M059J (cell line): Measurements from ENCODE around the gene KIAA0825. TPM values are rescaled to one million over a fixed set of nuclear protein-coding genes. Genes with fewer than 3 reads are reported as not detected.
"Not testable (repeated sequence)": the region's sequence is repeated elsewhere in the genome, so short reads cannot be mapped to it uniquely, and the experiment has no call there.

Source experiments
- DNase-seq: peaks from one replicate; pipeline ENCODE4 v3.0.0-alpha.2; 2012; ENCODE audit warnings: low read depth
- total RNA-seq: library from RNA; depleted of rRNA; stranded (reverse); fragments of >200 nt; shearing (Covaris generic); gene quantifications from 2 replicates; pipeline ENCODE4 v1.2.3, GENCODE V29; 2014

Gene KIAA0825
- total RNA-seq, 1 experiment from 2014 or later = 0.32 TPM

DNA sequence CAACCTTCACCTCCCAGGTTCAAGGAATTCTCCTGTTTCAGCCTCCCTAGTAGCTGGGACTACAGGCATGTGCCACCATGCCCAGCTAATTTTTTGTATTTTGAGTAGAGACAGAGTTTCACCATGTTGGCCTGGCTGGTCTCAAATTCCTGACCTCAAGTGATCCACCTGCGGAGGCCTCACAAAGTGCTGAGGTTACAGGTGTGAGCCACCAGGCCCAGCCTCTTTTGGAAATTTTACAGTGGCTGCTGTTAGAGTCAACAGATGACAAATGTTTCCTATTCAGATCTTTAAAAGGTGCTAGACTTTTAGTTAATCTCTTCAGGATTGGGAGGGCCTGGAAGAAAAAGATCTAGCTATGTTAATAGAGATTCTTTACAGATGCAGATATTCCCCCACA, 45.1 kb downstream of the KIAA0825 start:
- not testable (repeated sequence) for DNase-seq

DNA sequence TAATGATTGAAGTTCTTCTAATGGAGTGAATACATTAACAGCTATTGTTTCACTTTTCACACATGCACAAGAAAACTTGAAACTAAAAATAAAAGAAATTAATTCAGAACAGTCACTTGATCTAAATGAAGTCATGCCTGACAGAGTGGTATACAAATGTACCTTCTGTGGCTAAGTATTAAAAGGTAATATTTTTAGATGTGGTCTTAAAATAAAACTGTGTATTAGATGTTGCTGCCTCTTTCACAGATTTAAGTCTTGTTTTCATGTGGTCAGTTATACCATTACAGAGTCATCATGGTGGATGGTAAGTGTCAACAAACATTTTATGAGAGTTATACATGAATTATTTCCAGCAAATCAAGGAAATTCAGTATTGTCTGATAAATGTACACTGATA, 47.0 kb downstream of the KIAA0825 start:
- no peak for DNase-seq

DNA sequence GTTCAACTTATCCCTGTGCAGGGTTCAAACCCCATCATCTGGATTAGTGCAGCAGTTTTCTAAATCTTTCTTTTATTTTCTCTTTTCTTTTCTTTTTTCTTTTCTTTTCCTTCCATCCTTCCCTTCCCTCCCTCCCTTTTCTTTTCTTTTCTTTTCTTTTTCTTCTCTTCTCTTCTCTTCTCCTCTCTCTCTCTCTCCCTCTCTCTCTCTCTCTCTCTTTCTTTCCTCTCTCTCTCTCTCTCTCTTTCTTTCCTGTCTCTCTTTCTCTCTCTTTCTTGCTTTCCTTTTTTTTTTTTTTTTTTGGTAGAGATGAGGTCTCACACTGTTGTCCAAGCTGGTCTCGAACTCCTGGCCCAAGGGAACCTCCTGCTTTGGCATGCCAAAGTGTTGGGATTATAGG, 53.6 kb downstream of the KIAA0825 start:
- no peak for DNase-seq

DNA sequence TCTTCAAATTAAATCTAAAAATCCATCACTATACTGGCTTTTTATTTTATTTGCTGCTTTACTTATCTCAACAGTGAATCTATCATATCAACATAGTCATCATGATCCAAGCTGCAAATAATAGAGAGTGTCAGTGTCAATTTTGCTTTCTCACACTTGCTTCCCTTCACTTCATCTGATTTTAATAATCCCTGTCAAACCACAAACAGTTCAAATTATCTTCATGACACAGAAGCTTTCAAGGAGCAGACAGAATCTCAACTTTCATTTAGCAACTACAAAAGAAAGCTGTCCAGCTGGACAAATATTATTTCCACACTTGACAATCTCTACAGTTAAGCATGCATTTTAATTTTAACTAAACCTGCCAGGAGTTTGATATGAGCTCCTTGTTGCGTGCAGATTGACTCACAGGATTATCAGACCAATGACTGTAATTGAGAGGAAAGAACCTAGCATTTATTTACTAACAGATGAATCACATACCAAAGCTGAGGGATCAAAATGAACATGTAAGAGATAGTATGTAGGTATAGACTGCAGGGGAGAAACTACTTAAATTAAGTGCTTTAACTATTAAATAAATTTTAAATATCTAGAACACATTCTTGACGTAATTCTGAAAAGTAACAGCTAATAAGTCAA, 56.0 kb downstream of the KIAA0825 start:
- DNase-seq = peak; percentile 5

DNA sequence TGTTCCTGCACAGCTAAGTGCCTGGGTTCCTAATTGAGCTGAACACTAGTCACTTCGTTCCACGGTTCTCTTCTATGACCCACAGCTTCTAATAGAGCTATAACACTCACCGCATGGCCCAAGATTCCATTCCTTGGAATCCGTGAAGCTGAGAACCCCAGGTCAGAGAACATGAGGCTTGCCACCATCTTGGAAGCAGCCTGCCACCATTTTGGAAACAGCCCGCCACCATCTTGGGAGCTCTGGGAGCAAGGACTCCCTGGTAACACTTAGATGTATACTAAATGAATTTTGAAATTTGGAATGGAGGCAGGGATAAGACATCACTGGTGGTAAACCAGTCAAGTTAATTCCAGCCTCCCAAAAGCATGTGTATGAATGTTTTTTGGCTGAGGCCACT, 60.4 kb downstream of the KIAA0825 start:
- no peak for DNase-seq

DNA sequence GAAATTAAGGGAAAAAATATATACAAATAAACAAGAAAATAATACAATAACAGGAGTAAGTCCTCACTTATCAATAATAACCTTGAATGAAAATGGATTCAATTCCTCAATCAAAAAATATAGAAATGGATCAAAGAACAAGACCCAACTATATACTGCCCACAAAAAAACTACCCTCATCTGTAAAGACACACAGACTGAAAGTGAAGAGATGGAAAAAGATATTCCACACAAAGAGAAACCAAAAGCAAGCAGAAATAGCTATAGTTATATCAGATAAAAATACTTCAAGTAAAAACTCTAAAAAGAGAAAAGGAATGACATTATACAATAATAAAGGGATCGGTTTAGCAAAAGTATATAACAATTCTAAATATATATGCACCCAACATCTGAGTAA, 66.5 kb downstream of the KIAA0825 start:
- DNase-seq = no peak

DNA sequence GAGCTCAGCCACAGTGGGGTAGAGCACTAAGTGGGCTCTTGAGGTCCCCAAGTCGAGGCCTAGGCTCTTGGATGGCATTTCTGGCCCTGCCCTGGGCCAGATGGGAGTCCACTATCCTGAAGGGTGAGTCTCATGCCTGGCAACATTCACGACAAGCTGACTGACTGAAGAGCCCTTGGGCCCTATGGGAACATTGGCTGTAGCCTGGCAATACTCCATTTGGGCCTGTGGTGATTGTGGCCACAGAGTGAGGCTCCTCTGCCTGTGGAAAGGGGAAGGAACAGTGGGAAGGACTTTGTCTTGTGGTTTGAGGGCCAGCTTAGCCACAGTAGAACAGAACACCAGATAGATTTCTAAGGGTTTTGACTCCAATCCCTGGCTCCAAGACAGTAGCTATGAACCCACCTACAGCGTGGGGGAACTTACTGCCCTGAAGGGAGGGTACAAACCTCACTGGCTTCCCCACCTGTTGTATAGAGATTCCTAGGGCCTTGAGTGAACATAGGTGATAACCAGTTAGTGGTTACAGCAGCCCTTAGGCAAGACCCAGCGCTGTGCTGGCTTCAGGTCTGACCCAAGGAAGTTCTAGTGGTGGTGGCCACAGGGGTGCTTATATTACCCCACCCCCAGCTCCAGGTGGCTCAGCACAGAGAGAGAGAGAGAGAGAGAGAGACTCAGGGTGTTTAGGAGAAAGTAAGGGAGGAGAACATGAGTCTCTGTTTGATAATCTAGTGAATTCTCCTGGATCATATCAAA, 72.4 kb downstream of the KIAA0825 start:
- DNase-seq = no peak

DNA sequence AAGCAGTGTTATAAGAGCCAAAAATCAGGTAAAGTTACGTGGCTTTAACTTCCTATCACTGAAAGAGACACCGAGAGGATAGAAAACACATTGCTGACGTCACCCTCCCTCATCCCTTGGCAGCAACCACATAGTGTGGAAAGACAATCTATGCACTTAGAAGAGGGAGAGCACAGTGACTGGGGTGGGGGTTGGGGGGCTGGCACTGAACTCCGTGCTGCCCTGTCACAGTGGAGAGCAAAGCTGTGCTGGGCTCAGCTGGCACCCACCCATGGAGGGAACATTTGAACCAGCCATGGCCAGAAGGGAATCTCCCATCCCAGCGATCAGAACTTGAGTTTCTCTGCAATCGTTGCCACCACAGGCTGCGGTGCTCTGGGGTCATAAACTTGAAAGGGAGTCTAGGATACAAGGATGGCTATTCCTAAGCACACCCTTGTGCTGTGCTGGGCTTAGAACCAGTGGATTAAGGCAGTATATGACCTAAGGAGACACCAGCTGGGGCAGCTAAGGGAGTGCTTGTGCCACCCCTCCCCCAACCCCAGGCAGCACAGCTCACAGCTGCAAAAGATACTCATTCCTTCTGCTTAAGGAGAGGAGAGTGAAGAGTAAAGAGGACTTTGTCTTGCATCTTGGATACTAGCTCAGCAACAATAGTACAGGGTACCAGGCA, 73.4 kb downstream of the KIAA0825 start:
- DNase-seq = no peak

DNA sequence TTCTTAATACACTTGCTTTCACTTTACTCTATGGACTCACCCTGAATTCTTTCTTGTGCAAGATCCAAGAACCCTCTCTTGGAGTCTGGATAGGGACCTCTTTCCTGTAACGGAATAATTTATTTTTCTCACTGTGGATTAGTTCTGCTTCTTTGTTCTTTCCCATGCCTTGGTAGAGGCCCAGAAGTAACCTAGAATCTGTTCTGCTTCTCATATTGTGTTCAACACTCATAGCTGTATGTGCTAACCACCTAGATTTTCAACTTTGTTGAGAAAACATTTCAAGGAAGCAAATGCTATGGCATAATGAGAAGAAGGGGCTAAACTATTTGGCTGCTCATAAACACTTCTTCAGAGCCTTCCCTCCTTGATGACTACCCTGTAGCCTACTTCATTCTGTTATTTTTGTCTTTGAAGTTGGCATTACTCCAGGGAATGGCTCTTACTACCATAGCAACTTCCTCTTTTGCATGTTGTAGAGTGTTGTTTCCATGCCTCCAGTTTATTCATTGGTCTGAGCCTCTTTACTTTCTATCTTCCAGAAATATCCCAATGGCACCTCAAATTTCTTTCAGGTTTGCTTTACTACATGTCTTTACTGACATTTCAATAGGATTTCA, 74.3 kb downstream of the KIAA0825 start:
- peak; percentile 4 for DNase-seq

DNA sequence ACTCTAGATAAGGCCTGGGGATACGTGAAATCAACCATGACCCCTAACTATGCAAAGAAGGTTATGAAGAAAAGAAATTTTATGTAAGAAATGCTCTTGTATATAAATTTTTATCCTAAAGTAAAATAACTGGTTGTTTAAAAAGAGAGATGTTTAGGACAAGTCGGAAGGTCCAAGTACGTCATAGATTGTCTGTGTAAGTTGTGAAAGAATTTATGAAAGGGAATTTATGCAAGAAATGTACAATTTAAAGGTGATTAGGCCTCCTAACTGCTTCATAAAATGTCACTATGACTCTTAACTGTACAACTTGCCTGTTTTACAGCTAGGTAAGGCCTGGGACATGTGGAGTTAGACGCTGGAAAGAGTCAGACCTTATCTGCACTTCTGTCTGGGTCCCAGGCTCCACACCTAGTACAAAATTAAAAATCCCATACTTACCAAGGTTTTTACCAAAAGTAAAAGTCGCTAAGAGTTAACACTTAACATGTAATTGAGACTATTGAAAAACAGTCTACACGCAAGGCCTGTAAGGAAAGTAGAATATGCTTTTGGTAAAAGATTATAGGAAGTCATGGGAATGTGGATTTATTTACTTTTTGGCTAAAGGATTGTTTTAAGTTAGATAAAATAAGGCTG, 77.4 kb downstream of the KIAA0825 start:
- DNase-seq = no peak

DNA sequence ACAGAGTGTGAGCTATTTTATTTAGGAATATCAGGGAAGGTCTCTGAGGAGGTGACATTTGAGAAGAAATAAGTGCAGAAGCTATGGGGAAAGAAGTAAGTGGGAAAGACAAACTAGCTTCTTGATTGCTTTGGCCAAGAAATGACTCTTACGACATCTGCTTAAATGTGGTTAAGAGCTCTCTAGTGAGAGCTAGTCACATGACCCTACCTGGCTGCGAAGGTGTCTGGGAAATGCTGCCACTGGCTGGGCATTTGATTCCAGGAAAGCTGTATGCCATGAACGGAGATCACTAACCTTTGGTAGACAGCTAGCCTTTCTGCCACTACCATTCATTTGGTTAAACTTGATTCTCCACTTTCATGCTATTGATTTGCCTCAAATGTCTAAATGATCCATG, 80.1 kb downstream of the KIAA0825 start:
- no peak for DNase-seq

DNA sequence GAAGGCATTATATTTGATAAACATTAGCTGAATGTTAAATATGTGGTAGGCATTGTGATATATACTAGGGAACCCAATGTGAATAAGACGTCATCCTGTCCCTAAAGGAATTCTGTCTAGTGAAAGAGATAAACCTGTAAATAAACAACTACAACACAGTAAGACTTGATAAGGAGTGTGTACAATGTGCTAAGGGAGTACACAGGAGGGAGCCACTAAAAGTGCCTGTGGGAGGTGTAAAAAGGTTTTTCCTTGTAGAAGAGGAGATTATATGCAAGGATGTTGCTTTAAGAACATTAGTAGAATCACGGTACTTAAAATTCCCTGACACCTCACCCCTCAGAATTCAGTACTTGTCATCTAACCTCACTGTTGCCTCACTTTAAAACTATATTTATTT, 91.7 kb downstream of the KIAA0825 start:
- no peak for DNase-seq

DNA sequence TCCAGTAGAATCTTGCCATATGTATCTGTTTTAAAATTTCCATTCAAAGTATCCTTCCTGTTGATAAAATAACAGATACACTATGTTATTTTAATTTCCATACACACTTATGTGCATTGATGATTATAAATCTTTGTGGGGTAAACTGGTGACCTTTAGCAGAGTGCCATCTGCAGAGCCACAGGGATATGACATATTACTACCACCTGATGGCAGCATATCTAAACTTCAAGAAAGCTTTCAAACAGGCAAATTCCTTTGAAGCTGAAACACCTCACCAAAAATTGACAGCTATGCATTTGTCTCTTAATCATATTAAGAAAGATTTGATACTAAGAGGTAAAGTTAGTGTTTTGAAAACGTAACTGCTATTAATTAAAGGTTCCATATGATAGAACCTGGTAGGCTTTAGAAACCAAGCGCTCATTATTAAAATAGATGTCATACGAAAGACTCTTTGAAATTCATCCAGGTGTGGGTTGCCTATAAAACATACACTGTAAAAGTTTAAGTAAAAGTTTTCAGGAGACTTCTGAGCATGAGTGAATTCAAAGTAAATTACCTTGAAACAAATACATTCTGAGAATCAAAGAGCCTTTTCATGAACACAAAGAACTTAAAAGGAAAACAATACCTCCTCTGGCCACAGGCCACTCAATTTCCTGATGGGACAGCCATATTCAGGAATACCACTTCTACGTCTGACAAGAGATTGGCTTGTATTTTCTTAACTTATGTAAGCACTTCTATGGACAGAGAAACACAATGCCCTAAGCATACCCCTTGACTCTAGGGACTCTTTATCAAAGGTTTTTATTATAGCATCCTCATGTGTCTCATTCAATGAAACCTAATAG, 93.3 kb downstream of the KIAA0825 start:
- DNase-seq = peak; percentile 42

DNA sequence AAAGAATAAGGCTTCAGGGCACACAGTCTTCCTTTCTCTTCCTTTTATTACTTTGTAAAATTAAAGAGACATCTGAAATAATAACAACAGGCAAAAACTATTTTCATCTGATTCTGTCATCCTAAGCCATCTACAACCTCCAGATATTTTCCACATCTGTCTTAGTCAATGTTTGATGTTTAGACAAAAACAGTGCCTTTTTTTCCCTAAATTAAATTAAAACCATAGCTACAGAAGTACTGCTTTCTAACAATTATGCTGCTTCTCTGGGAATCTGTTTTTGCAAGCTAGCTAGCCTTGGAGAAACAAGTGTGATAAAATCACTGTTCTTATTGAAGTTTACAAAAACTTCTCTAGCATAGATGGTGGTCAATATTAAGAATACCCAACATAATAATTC, 95.4 kb downstream of the KIAA0825 start:
- no peak for DNase-seq

DNA sequence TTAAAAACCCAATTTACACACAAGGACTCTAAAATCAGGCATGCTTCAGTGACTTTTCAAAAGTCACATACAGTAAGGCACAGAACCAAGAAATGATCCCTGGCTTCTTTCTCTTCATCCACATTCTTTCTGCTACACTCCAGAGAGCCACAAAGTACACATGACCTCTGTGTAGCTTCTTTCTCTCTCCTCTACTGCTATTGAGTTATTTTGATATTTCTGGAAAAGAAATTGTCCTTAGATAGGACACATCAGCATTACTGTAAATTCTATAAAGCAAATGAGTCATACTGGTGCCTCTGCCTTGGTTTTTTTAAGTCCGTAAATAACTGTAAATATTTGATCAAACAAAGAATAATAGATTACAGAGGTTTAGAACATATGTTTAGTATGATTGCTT, 96.3 kb downstream of the KIAA0825 start:
- DNase-seq = no peak

DNA sequence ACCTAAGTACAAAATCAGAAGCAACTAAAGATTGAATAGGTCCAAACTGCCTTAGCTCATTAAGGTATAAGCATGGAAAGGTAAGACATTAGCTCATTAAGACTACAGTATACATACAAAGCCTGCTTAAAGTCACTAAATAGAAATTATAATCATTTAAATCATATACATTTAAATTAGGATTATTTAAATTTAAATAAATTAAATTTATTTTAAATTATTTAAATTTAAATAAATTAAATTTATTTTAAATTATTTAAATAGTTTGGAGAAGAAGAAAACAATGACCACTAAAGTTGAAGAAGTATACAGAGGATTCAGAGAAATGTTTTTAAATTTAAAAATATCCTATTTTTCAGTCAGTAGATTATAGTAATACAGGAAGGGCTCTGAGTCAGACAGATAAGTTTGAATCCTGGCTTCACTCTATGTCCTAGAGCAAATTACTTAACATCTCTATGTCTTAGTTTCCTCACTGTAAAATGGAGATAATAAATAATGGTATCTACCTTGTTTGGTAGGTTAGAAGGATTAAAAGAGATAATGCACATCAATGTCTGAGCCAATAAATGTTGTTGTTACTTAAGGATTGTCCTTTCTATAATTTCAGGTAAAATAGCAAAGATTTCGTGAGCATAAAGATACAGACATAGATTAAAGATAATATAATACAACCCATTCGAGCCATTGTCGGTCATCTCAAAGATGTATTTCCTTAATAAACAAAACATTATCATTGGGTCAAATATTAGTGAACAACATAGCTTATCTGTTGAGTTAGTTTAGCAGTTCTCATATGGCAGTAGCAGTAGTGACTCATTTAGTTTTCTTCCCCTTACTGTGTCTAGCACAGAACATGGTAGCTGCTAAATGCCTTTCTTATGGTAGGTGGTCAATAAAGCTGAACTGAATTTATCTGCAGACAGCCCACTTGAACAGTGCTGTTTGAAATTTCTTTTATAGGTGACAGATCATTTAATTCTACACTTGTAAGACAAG, 100.6 kb downstream of the KIAA0825 start:
- DNase-seq = no peak

DNA sequence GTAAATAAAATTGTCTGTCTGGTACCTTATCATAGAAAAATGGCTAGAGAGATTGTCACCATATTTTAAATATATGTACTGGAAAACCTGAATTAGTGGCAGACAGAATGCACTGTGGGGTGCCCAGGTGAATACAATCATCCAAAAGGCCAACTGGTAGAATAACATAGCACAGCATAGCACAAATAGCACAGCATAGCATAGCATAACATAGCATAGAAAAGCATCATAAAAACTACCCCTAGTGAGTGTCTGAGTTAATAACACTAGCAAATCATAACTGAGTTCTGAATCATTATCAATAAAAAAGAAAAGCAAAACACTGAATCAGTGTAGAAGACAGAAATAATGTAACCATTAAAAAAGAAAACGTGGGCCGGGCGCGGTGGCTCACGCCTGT, 102.3 kb downstream of the KIAA0825 start:
- DNase-seq = no peak

DNA sequence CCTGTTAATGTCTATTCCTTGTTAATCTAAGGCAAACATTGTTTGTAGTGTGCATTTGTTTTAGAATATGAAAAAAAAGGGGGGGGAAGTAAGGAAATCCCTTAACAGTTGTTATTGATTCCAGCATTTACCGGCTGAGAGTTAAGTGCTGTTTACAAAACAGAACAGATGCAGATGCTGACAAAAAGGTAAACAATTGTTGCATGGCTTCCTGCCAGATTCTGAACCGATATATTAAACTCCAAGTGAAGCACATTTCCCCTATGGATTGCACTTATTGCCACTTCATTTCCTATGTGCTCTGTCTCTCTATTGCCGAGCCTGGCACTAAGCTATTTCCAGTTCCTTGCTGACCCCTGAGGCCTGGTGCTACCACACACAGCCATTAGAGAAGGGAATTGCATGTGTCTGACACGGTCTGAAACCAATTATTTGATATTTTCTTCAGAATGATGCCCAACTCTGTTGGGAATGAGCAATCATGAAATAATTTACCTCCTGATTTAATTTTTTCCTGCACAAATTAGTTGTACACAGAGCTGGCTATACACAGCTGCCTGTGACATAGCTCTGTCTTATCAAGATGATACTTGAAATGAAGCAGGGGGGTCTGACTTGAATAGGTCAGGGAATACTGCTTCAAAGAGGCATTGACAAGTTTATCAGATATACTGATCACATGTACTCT, 109.8 kb downstream of the KIAA0825 start:
- DNase-seq = no peak

DNA sequence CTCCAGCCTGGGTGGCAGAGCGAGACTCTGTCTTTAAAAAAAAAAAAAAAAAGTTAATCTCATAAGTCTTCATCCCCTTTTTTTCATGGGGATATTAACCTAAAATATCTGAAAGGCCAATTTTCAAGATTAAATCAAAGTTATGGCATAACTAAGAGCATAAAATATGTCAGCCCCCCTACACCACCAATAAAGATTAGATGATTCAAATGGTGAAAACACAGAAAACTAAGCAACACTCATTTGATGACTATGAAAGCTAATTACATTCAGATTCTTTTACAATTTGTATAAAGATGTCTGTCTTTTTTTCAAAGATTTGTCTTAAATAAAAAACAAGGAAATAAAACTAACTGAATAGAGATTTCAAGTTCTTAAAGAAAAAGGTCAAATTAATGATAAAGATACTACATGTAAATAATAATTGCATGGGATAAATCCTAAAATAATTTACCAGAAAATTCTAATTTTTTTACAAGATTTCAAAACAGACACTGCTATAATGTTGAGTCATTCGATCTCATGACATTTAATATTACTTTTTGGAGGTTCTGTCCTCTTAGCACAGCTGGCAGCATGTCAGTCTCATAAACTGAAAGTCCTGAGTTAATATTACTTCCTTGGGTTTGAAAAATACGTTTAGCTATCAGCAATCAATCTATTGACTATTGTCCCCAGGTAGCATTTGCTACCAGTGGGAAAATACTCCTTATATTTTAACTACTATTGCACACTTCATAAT, 112.9 kb downstream of the KIAA0825 start:
- no peak for DNase-seq
